SK-N-SH (cell line): Measurements from ENCODE around the gene CDC42.
"Not testable (repeated sequence)": the region's sequence is repeated elsewhere in the genome, so short reads cannot be mapped to it uniquely, and the experiment has no call there.

Experiments
- CTCF ChIP-seq: fragments of 200-600 bp; sonication (generic); IDR thresholded peaks from 2 replicates; pipeline ENCODE4 v1.6.1; 2017; ENCODE audit warnings: antibody characterized with exemption, mild to moderate bottlenecking, moderate library complexity
- EZH2phosphoT487 ChIP-seq: fragments of 200-600 bp; sonication (generic); IDR thresholded peaks from 2 replicates; pipeline ENCODE4 v1.6.1; 2017; ENCODE audit warnings: low read depth, mixed run types, mild to moderate bottlenecking, antibody characterized with exemption, moderate library complexity, borderline replicate concordance
- FOXM1 ChIP-seq: IDR thresholded peaks from 2 replicates; pipeline ENCODE4 v1.4.0; 2012; ENCODE audit warnings: low read depth, mild to moderate bottlenecking
- JUND ChIP-seq: IDR thresholded peaks from 2 replicates; pipeline ENCODE4 v1.4.0; 2012
- MAX ChIP-seq: IDR thresholded peaks from 2 replicates; pipeline ENCODE4 v1.4.0; 2012; ENCODE audit warnings: low read depth
- POLR2AphosphoS5 ChIP-seq: IDR thresholded peaks from 2 replicates; pipeline ENCODE4 v1.6.1; 2012; ENCODE audit warnings: low read depth, low read length
- SMC3 ChIP-seq: IDR thresholded peaks from 2 replicates; pipeline ENCODE4 v1.6.1; 2012; ENCODE audit warnings: low read depth, low read length, improper control_type of control experiment
- USF1 ChIP-seq: IDR thresholded peaks from 2 replicates; pipeline ENCODE4 v1.4.0; 2012; ENCODE audit warnings: low read depth, borderline replicate concordance
- YY1 ChIP-seq: IDR thresholded peaks from 2 replicates; pipeline ENCODE4 v1.4.0; 2012; ENCODE audit warnings: low read depth, mild to moderate bottlenecking

GRCh38 chr1:22014575-22015206, 37.8 kb upstream of the CDC42 start:
- TF ChIP-seq CTCF, POLR2AphosphoS5, FOXM1, JUND, SMC3, MAX, EZH2phosphoT487, YY1, USF1: not testable (repeated sequence)
